ENCODE data around the gene CALR3. TPM values are rescaled to one million over a fixed set of nuclear protein-coding genes. Genes with fewer than 3 reads are reported as not detected.

CALR3 gene
- total and polyA plus RNA-seq, 2 of the 8 experiments (the other 6 are each of a cell fraction or from before 2014, with no cell fraction given), result 0.11 to 0.32 TPM

GRCh38 chr19:16477311-16477710 lies 18.7 kb downstream of the CALR3 start:
- no peak overlapping the region for H2BK5ac ChIP-seq (ENCODE audit: low read depth, low read length)
- WGBS, 2 experiments (ENCODE audit: extremely low coverage in 1 of 2, insufficient coverage in 1 of 2, insufficient read length in 1 of 2, insufficient replicate concordance in 2 of 2, low coverage in 1 of 2, low lambda C conversion rate in 2 of 2, missing lambda C conversion rate in 1 of 2), result 83% methylated on average over 1 of the region's 1 CpG; no CpG with 5 or more reads in 1 of the 2 experiments
- no peak overlapping the region for H2AK5ac ChIP-seq (ENCODE audit: low read depth, low read length)
- no peak overlapping the region for H3K4me2 ChIP-seq (ENCODE audit: insufficient read depth in 1 of 2, low read depth in 2 of 2, low read length in 2 of 2)
- H2BK120ac ChIP-seq (replicated peaks; ENCODE audit: low read depth, low read length), result no peak overlapping the region
- no peaks in the 10 kb centered on the region for H4K20me1 ChIP-seq (replicated peaks in 1 of 2; ENCODE audit: control insufficient read depth in 1 of 2, insufficient read depth in 2 of 2, low read length in 2 of 2)
- H3K4me3 ChIP-seq (ENCODE audit: extremely low read depth in 1 of 4, insufficient read depth in 2 of 4, low read depth in 3 of 4, low read length in 4 of 4), result no peak overlapping the region
- H2AFZ ChIP-seq (ENCODE audit: low read length), result no peak overlapping the region
- ChIA-PET CTCF (ENCODE audit: partially characterized antibody) (interaction anchor here (2.7 kb wide), 1 partner anchor 35 kb away, joined by 11 read pairs; no protein-coding TSS in a partner anchor), POLR2A (ENCODE audit: partially characterized antibody) (interaction anchor here (0.7 to 1.8 kb wide), 2 partner anchors 10 to 135 kb away, joined by 3 to 4 read pairs; no protein-coding TSS in a partner anchor)
- no peak overlapping the region for H3K14ac ChIP-seq (ENCODE audit: insufficient read length)
- H3K27ac ChIP-seq (ENCODE audit: low read depth, low read length), result no peak overlapping the region
- H3K79me2 ChIP-seq (ENCODE audit: control insufficient read depth in 1 of 2, insufficient read depth in 2 of 2, low read length in 2 of 2), result no peaks in the 10 kb centered on the region
- no peaks in the 10 kb centered on the region for H3K79me1 ChIP-seq (ENCODE audit: low read depth, low read length)
- H3K36me3 ChIP-seq (ENCODE audit: control insufficient read depth in 2 of 4, insufficient read depth in 4 of 4, low read length in 3 of 4), result no peaks in the 10 kb centered on the region
- no peak overlapping the region for H4K5ac ChIP-seq (ENCODE audit: insufficient read length, low read depth, low read length)
- no peak overlapping the region for H4K8ac ChIP-seq (ENCODE audit: extremely low read depth, insufficient read depth, low read length)
- no peaks in the 10 kb centered on the region for H3K27me3 ChIP-seq (replicated peaks in 1 of 4; ENCODE audit: control insufficient read depth in 3 of 4, extremely low read depth in 1 of 4, insufficient read depth in 3 of 4, low read length in 3 of 4)
- H3K9ac ChIP-seq (replicated peaks in 1 of 4; ENCODE audit: extremely low read depth in 1 of 4, low read depth in 3 of 4, low read length in 3 of 4), result no peak overlapping the region
- no peaks in the 10 kb centered on the region for H3K4me1 ChIP-seq (replicated peaks in 1 of 4; ENCODE audit: control insufficient read depth in 3 of 4, insufficient read depth in 4 of 4, low read length in 3 of 4)
- peaks cover 0 to 5% of the 10 kb centered on the region in 2 experiments; a peak in 1 of 4 replicates for H3K9me3 ChIP-seq (ENCODE audit: insufficient read depth in 2 of 2, low read depth in 1 of 2, low read length in 1 of 2)
- H3K56ac ChIP-seq (replicated peaks; ENCODE audit: insufficient read length, low read depth, low read length), result no peak overlapping the region
- H2BK12ac ChIP-seq (ENCODE audit: low read depth, low read length), result no peak overlapping the region
- H3K23ac ChIP-seq (ENCODE audit: insufficient read length), result no peak overlapping the region
- no peak overlapping the region for H2BK20ac ChIP-seq (ENCODE audit: low read length)
- H3K18ac ChIP-seq (ENCODE audit: extremely low read depth, low read length), result no peak overlapping the region
- H2BK15ac ChIP-seq (ENCODE audit: low read length), result no peak overlapping the region
- TF ChIP-seq RBBP5 (IDR thresholded peaks at IDR 0.05; ENCODE audit: borderline replicate concordance, low read depth, low read length), result no peak
- no peak for TF ChIP-seq NRF1 (IDR thresholded peaks at IDR 0.05; ENCODE audit: low read depth, low read length)
- TF ChIP-seq RXRA (IDR thresholded peaks at IDR 0.05; ENCODE audit: insufficient read depth, low read depth, low read length), result no peak
- no peak for TF ChIP-seq CHD2 (IDR thresholded peaks at IDR 0.05; ENCODE audit: low read length)
- TF ChIP-seq SIN3A (conservative IDR thresholded peaks at IDR 0.05 in 1 of 2, IDR thresholded peaks at IDR 0.05 in 1 of 2; ENCODE audit: low read depth in 1 of 2, low read length in 2 of 2), result no peak
- TF ChIP-seq TEAD4 (IDR thresholded peaks at IDR 0.05; ENCODE audit: low read depth, low read length), result no peak
- no peak for TF ChIP-seq SP4 (IDR thresholded peaks at IDR 0.05; ENCODE audit: low read length)
- TF ChIP-seq, protein P1, sequence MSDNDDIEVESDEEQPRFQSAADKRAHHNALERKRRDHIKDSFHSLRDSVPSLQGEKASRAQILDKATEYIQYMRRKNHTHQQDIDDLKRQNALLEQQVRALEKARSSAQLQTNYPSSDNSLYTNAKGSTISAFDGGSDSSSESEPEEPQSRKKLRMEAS (IDR thresholded peaks at IDR 0.05), result no peak
- no peak overlapping the region for H3K4ac ChIP-seq (replicated peaks; ENCODE audit: insufficient read length, low read depth, low read length)
- FAIRE-seq (no peak), DNase-seq (ENCODE audit: low read depth in 1 of 2, low spot score in 2 of 2) (no peak)
- H3K23me2 ChIP-seq (ENCODE audit: low read depth, low read length), result peaks cover 1% of the 10 kb centered on the region; the same call in 1 of the 2 replicates
- H4K91ac ChIP-seq (replicated peaks; ENCODE audit: insufficient read length, low read length), result no peak overlapping the region

Data from H1 (cell line).